Measurements from ENCODE around the gene PAFAH2. TPM values are rescaled to one million over a fixed set of nuclear protein-coding genes. Genes with fewer than 3 reads are reported as not detected.

Gene PAFAH2
- total RNA-seq, 1 donor from 2014 or later = 22.6 TPM

GRCh38 chr1:26009796-26010447 lies 12.1 kb upstream of the PAFAH2 start:
- Histone ChIP-seq H3K4me1 (no peaks in the 10 kb centered on the region), H3K4me3 (no peak overlapping the region), H3K36me3 (no peaks in the 10 kb centered on the region), H3K9me3 (no peaks in the 10 kb centered on the region), H3K27ac (no peak overlapping the region), H3K27me3 (no peaks in the 10 kb centered on the region)
- no peak for ATAC-seq
- intact Hi-C loops (cut with DNase I) = no loop called here
- TF ChIP-seq CTCF (IDR thresholded peaks at IDR 0.05) = no peak
- DNase-seq = no peak

- H3K27me3 ChIP-seq = no peaks in the 10 kb centered on the region
Measured at GRCh38 chr1:26006710-26007109, 8.8 kb upstream of the PAFAH2 start.

DNA sequence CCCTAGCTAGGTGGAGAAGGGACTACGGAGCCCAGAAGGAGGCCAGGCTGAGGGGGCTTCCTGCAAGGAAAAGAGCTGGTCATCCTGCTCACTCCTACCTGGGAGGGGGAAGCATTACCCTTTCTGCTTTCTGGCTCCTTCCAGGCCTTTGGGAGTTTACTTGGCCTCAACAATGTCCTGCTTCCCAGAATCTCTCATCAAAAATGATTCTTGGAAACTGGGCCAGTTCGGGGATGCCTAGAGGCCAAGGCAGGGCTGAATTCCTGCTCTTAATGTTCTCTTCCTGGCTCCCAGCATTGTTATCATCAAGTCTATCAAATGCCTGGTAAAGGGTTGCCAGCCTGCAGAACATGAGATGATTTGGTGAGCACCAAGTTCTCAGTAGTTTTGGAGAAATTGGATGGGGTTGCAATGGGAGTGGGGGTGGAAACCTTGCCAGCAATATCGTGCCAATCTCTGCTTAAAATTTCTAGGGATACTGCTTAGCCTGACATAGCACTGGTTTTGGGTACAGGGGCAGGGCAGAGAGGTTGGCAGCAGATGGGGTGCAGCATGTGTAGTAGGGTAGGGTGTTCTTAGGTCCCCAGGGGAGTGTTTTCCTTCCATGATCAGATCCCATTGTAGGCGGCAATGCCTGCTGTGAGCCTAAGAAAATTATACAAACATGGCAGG lies 7.7 kb upstream of the PAFAH2 start:
- DNase-seq (no peak), ATAC-seq (no peak)

More at GRCh38 chr1:26006710-26007109, 8.8 kb upstream of the PAFAH2 start:
- ATAC-seq = no peak
- Histone ChIP-seq H3K27ac (no peak overlapping the region), H3K9me3 (no peaks in the 10 kb centered on the region), H3K36me3 (no peaks in the 10 kb centered on the region), H3K4me1 (no peaks in the 10 kb centered on the region), H3K4me3 (no peak overlapping the region)
- no peak for DNase-seq
- TF ChIP-seq CTCF (IDR thresholded peaks at IDR 0.05) = no peak
- intact Hi-C loops (cut with DNase I) = no loop called here

DNA sequence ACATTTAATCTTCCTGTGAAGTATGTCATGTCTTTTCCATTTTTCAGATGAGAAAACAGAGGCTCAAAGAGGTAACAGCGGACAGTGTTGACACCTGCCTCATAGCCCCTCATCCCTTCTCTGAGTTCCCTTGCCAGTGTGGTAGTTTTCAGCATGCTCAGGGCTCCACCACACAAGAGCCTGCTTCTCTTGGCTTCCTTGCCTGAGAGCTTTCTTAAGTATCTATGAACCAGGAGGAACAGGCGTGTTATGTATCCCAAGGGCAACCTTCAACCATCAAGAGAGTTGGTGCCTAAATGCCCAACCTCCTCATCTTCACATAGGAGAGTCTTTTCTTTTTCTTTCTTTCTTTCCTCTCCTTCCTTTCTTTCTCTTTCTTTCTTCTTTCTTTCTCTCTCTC lies 5.9 kb upstream of the PAFAH2 start:
- ATAC-seq (no peak), DNase-seq (no peak)
- H3K4me1 ChIP-seq = no peaks in the 10 kb centered on the region
- no peak for TF ChIP-seq CTCF (IDR thresholded peaks at IDR 0.05)
- no peaks in the 10 kb centered on the region for H3K36me3 ChIP-seq
- H3K27ac ChIP-seq = no peak overlapping the region
- no peaks in the 10 kb centered on the region for H3K27me3 ChIP-seq
- no peak overlapping the region for H3K4me3 ChIP-seq
- intact Hi-C loops (cut with DNase I) = no loop called here
- no peaks in the 10 kb centered on the region for H3K9me3 ChIP-seq

More for the DNA sequence above, 7.7 kb upstream of the PAFAH2 start:
- no peak overlapping the region for H3K4me3 ChIP-seq
- H3K9me3 ChIP-seq = no peaks in the 10 kb centered on the region
- intact Hi-C loops (cut with DNase I) = no loop called here
- no peak for TF ChIP-seq CTCF (IDR thresholded peaks at IDR 0.05)
- H3K27ac ChIP-seq = no peak overlapping the region
- no peaks in the 10 kb centered on the region for H3K4me1 ChIP-seq
- no peaks in the 10 kb centered on the region for H3K36me3 ChIP-seq
- H3K27me3 ChIP-seq = no peaks in the 10 kb centered on the region

GRCh38 chr1:26003262-26003661 lies 5.4 kb upstream of the PAFAH2 start:
- intact Hi-C loops (cut with DNase I) = no loop called here
- no peak for TF ChIP-seq CTCF (IDR thresholded peaks at IDR 0.05)
- DNase-seq (no peak), ATAC-seq (no peak)
- Histone ChIP-seq H3K27me3 (no peaks in the 10 kb centered on the region), H3K4me1 (peaks cover 4% of the 10 kb centered on the region), H3K9me3 (no peaks in the 10 kb centered on the region), H3K36me3 (no peaks in the 10 kb centered on the region), H3K27ac (no peak overlapping the region), H3K4me3 (no peak overlapping the region)

All from upper lobe of right lung (tissue), 1 donor.